ENCODE data around the gene SYNDIG1.

Gene SYNDIG1

DNA sequence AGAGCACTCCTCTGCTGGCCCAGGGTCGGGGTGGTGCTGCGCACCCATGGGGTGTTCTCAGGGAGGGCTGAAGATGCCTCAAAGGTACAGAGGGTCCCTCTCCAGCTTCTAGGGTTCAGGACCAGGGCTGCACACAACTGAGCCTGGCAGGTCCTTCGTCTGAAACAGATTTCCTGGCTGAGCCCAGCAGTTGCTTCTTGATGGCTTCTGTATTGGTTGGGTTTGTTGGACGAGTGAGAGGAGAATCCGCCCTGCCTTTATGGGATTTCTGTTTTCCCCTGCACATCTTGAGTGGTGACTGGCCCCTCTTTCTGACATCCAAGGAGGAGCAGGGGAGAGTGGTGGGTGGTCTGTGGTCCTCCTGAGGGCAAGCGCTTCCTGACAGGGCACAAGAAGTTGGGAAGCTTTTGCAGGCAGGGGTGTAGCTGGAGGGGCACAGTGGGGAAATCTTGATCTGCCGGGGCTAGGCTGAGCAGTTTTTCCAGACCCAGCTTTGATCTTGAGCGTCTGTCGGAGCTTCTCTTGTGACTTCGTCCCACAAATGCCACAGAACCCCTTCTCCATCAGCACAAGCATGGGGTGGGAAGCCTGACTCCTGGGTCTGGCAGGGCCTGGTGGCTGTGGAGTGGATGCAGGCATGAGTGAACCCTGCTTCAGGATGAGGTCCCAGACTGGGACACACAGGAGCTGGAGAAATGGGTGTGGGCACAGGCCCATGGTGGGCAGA lies 116.5 kb downstream of the SYNDIG1 start:
- DNase-seq (ENCODE audit: low spot score), result no peak

DNA sequence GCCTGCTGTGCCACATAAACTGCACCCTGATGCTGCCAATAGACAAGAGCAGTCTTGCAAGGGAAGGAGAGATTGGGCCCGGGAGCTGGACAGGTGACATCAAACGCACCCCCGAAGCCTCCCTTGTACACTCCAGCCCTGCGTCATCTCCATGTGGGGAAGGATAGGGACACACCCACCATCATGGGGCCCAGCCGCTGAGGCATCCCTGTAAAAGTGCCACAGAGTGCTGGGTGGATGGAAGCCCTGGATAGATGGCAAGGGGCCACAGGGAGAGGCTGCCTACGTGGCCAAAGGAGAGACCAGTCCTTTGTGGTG lies 117.1 kb downstream of the SYNDIG1 start:
- DNase-seq (ENCODE audit: low spot score), result no peak

- DNase-seq (ENCODE audit: low spot score), result no peak
Observed at GRCh38 chr20:24587384-24588046, 118.1 kb downstream of the SYNDIG1 start.

DNA sequence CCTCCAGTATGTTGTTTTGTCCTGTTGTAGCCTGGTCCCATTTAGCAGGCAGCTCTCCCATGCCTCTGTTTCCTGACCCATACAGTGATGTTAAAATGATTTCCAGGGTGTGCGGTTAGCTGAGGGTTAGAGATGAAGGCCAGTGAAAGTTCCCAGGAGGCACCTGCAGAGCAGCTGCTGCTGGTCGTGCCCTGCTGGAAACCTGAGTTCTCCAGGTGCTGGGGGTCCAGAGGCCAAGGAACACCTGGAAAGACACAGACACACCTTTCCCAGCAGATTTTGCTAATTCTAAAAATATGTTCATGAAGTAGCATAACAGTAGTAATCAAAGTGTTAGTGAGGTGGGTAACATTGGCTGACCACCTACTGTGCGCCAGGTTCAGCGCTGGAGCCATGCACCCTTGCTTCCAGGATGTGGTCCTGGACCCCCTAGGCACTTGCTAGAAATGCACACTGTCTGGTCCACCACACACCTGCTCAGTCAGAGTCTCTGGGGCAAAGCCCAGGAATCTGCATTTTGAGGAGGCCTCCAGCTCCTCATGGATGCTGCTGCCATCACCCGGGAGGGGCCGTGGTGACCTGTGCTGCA lies 118.7 kb downstream of the SYNDIG1 start:
- no peak for DNase-seq (ENCODE audit: low spot score)

DNA sequence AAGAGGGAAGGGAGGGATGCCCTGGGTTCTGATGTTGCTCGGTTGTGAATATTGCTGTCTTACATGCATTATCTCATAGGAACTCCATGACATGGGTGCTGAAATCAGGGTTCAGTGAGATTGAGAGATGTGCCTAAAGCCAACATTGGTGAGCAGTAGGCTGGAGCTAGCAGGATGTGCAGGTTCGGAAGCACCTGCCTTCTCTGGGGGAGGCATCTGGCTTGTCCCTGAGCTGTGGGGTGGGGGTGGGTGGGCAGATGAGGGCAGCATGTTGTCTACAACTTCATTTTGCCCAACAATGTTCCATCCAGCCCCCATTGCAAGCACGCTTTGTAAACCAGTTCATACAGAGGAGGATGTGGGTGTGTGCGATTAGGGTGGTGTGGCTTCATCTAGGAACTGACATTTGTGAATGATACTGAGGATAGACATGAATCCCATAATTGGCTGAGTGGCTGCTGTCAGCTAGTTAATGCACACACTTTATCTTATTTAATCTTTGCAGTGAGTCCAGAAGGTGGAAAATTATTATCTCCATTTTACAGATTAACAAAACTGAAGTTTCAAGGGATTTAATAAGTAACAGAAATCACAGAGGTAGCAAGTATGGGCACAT lies 119.4 kb downstream of the SYNDIG1 start:
- DNase-seq (ENCODE audit: low spot score), result no peak

DNA sequence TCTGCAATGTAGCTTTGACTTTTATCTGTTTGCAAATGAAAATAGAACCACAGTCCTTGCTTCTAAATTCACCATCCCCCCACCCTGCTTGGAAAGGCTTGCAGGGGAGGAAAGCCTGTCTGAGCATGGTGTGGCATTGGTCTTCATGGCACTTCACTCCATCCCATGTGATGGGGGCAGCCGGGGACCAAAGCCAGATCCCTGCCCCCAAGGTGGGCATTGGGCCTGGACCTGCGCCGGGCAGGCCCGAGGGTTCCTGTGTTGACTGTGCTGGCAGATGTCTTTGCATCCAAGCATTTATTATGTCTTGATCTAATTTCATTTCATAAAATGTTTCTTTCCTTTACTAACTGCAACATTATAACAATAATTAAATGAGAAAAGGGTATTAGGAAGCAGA lies 120.0 kb downstream of the SYNDIG1 start:
- DNase-seq (ENCODE audit: low spot score), result no peak

GRCh38 chr20:24589815-24590177 lies 120.4 kb downstream of the SYNDIG1 start:
- no peak for DNase-seq (ENCODE audit: low spot score)

DNA sequence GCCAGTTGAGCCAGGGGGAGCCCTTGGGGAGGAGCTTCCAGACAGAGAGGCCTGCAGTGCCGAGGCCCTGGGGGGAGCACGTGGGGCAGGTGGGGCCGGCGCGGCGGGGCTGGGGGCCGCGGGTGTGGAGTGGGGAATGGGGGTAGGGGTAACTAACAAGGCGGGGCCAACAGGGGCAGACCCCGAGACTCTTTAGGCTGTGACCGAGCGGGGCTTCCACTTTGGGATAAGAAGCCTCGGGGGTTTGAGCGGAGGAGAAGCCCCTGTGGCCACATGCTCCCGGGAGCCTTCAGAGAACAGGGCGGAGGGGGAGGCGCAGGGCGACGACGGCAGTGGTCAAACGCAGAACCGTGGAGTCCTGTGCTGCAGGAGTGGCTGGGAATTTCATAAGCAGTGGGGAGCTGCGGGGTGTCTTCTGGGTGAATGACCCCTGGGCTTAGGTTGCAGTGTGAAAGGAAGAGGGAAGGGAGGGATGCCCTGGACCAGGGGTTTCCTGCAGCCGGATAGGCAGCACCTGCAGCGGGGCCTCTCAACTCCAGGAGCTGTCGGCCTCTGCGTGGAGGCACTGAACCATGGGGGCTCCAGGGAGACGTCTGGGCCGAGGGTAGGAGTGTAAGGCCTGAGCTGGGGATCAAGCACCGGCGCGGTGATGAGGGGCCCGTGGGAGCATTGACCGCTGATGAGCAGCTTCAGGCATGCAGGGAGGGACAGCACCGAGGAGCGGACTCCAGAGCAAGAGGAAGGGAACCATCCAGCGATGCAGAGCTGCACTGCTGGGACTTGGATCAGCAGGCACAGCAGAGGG lies 121.0 kb downstream of the SYNDIG1 start:
- DNase-seq (ENCODE audit: low spot score), result no peak

GRCh38 chr20:24597051-24597450 lies 127.6 kb downstream of the SYNDIG1 start:
- no peak for DNase-seq (ENCODE audit: low spot score)

- DNase-seq (ENCODE audit: low spot score), result no peak
Observed at GRCh38 chr20:24598346-24598745, 128.9 kb downstream of the SYNDIG1 start.

DNA sequence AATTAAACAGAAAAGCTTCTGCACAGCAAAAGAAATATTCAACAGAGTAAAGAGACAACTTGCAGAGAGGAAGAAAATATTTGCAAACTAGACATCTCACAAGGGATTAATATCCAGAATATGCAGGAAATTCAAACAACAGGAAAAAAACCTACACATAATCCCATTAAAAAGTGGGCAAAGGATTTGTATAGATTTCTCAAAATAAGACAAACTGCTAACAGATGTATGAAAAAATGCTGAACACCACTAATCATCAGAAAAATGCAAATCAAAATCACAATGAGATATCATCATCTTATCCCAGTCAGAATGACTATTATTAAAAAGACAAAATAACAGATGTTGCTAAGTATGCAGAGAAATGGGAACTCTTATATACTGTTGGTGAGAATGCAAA lies 129.6 kb downstream of the SYNDIG1 start:
- DNase-seq (ENCODE audit: low spot score), result no peak

GRCh38 chr20:24600012-24600411 lies 130.6 kb downstream of the SYNDIG1 start:
- DNase-seq (ENCODE audit: low spot score), result no peak

GRCh38 chr20:24603454-24603853 lies 134.0 kb downstream of the SYNDIG1 start:
- DNase-seq (ENCODE audit: low spot score), result no peak

DNA sequence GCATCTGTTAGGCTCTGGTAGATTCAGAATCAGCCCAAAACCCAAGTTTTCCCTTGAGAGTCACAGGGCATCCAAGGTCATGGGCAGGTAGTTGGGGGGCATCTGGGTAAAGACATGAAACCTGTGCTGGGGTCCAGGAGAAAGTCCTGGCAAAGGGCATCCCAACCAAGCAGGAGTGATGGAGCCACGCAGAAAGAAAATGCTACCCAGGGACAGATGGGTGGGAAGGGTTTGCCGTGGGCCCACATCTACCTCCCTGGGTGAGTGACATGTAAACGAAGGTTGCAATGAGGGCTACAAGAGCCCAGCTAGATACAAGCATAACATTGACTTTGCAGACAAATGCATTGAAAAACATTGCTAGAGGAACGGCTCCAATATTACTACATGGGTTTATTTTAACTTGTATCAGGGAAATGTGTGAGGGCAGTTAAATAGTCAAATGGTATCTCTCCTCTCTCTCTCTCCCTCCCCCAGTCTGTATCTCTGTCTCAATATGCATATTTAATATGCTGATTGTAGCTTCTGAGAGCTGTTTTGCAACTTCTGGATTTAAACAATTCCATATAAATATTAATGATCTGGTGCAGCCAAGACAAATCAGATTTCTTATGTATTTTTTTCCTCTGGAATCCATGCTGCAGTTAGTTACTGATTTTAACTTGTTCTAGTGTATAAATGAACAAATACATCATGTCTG lies 135.7 kb downstream of the SYNDIG1 start:
- DNase-seq (ENCODE audit: low spot score), result no peak

GRCh38 chr20:24605937-24606455 lies 136.6 kb downstream of the SYNDIG1 start:
- no peak for DNase-seq (ENCODE audit: low spot score)

DNA sequence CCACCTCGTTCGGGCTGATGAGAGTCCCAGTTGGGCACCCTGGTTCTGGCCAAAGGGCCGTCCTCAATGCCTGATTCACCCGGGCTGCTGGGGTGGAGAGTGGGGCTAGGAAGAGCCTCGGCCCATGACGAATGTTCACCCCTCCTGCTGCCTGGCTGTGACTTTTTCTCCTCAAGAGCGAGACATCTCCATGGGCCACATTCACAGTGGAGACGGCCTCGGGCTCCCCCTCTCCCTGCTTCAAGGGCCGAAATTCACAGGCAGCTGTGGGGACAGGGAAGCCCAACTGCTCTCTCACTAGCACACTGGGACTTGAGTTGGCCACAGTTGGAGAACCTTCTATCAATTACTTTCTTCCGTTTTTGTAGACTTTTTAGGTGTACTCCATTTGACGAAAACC lies 138.0 kb downstream of the SYNDIG1 start:
- DNase-seq (ENCODE audit: low spot score), result no peak

DNA sequence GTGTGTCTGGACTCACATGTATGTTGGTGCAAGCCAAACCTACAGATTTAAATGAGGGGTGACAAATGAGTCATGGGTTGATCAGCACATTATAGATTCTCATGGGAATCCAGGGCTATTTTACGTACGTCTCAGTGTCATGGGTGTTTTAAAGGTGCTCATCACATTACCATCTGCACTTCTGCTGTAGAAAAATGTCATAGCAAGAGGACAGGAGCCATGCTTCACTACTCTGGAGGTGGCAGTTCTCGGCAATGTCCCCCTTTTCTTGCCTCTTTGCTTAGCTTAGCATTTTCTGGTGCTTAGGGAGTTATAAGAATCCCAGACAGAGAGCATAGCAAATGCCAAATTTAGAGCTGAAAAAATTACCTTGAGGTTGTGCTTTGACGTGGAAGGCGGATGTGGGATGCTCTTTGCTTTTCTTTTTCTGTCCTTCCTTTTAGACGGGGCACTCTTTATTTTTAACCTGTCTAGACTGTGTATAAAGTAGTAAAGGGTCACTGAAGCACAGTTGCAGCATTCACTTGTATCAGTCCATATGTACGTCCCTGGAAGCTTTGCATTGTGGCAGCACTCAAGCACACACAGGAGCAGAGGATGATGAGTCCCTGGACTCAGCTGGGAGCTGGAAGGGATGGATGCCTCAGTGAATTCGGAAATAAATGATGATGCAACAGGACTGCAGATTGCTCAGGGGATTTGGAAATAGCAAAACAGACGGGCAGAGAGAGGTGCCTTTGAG lies 139.7 kb downstream of the SYNDIG1 start:
- no peak for DNase-seq (ENCODE audit: low spot score)

DNA sequence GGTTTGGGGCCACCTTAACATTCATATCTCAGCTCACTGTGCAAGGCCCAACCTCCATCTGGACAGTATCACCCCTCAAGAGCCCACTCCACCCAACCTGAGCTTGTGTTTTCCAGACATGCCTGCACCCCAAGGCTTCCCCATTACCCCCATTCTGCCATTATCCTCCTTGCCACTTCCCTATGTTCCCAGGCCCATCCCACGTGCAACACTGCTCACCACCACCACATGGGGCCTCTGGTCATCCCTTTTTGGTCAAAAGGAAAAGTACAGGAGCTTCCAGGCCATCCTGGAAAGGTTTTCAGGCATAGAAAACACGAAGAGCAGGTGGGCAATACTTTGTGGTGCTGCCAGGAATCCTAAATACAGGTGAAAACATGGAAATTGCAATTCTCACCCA lies 140.3 kb downstream of the SYNDIG1 start:
- DNase-seq (ENCODE audit: low spot score), result no peak

GRCh38 chr20:24610341-24611115 lies 141.1 kb downstream of the SYNDIG1 start:
- DNase-seq (ENCODE audit: low spot score), result no peak

All from COLO829 (cell line).